GM19240 (cell line): Measurements from ENCODE around the gene MGAT1.
"Not testable (repeated sequence)": the region's sequence is repeated elsewhere in the genome, so short reads cannot be mapped to it uniquely, and the experiment has no call there.

Experiments used
- DNase-seq: peaks from one replicate; pipeline ENCODE4 v3.0.0; 2011; ENCODE audit warnings: low spot score; ENCODE audit not compliant: insufficient read length

Gene MGAT1

GRCh38 chr5:180786531-180787398, 15.8 kb downstream of the MGAT1 start:
- no peak for DNase-seq

GRCh38 chr5:180785794-180786221, 16.8 kb downstream of the MGAT1 start:
- no peak for DNase-seq

DNA sequence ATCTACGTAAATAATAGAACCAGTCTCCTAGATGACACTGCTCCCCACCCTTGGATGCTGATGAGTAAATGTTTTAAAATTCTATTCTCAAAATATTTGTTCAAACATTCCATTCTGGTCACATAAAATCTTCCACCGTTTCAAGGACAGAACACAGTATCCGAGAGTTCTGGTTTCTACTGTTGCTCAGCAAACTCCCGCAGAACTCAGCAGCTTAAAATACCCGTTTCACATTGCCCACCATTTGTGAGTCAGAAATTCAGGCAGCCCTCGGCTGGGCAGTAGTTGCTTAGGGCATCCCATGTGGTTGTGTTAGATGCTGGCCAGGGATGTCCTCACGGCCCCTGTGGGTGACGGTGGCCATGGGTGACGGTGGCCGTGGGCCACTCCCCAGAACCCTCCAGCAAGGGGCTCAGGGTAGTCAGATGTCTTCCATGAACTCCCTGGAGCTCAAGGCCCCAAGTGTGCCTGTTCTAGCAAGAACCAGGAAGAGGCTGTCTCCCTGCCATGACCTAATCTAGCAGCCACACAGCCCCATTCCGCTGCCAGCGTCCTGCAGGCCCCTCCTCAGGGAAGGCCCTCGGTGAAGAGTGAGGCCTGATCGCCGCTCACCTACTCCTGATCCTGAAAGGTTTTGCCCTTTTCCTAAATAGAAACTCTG, 17.4 kb downstream of the MGAT1 start:
- no peak for DNase-seq

GRCh38 chr5:180784497-180785097, 18.0 kb downstream of the MGAT1 start:
- DNase-seq = no peak

GRCh38 chr5:180783340-180784052, 19.1 kb downstream of the MGAT1 start:
- DNase-seq = no peak

DNA sequence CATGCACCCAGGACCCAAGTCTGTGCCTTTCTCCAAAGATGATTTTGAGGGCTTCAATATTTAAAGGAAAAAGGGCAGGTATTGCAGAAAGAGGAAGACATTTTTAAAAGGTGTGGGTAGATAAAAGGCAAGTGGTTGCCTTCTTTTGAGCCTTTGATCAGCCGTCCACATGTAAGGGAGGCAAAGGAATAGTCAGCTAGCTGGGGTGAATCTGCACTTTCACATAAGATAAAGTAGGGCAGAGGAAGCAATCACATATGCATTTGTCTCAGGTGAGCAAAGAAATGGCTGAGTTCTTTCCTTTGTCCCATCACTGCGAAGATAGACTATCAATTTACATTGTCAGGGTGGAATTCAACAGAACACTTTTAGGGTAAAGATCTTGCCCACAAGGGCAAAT, 19.9 kb downstream of the MGAT1 start:
- no peak for DNase-seq

DNA sequence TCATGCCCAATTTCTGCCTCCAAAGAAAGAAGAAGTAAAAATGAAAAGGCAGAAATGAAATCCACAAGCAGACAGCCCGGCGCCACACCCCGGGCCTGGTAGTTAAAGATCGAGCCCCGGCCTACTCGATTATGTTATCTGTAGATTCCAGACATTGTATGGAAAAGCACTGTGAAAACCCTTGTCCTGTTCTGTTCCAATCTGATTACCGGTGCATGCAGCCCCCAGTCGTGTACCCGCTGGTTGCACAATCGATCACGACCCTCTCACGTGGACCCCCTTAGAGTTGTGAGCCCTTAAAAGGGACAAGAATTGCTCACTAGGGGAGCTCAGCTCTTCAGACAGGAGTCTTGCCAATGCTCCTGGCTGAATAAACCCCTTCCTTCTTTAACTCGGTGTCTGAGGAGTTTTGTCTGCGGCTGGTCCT, 20.7 kb downstream of the MGAT1 start:
- DNase-seq = not testable (repeated sequence)

- DNase-seq = no peak
These were observed 22.5 kb downstream of the MGAT1 start for GRCh38 chr5:180779985-180780610.

GRCh38 chr5:180777475-180777874, 25.1 kb downstream of the MGAT1 start:
- no peak for DNase-seq

DNA sequence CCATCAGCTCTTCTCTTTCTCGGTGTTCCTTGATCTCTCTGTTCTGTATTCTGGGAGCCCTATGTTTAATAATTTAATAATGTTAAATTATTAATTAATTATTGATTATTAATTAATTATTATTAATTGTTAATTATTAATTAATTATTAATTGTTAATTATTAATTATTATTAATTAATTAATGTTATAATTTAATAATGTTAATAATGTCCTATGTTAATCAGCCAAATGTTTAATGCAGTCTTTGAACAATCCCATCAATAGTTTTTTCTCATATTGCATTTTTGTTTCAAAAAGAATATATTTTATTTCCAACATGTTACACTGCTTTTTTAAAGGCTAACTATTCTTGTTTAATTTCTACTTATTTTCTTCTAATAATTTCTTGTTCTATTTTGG, 26.2 kb downstream of the MGAT1 start:
- DNase-seq = no peak

- DNase-seq = no peak
These were observed 27.0 kb downstream of the MGAT1 start for GRCh38 chr5:180775624-180776023.

DNA sequence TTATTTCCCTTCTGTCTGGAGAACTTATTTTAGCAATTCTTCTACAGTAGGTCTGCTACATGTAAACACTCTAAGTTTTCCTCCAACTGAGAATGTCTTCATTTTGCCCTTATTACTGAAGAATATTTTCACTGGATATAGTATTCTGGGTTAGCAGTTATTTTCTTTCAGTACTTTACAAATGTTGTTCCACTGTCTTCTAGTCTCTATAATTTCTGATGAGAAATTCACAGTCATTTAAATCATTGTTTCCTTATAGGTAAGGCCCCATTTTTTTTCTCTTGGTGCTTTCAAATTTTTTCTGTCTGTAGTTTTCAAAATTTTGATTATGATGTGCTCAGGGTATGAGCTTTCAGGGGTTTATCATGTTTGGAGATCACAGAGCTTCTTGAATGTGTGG, 30.8 kb downstream of the MGAT1 start:
- DNase-seq = no peak

DNA sequence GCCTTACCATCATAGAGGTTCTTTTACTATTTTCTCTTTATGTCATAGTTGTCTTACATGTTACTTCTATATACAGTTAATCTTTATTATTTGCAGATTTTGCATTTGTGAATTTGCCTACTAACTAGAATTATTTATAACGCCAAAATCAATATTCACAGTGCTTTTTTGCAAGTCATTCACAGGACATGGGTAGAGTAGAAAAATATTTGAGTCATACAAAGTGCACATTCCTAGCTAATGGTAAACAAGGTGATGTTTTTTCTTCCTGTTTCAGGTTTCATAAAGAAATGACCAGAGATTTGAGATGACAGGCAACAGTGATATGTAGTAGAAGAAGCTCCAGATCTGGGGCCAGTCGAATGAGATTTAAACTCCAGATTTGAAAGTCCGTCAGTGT, 32.8 kb downstream of the MGAT1 start:
- no peak for DNase-seq

DNA sequence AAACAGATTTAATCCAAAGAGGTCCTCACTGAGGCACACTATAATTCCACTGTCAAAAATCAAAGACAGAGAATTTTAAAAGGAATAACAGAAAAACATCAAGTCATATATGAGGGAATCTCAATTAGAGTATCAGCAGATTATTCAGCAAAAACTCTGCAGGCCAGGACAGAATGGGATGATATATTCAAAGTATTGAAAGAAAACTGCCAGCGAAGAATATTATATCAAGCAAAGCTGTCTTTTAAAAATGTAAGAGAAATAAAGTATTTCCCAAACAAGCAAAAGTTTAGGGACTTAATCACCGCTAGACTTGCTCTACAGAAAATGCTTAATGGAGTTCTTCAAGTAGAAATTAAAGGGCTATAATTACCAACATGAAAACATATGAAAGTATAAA, 47.0 kb downstream of the MGAT1 start:
- DNase-seq = no peak

GRCh38 chr5:180744253-180744652, 58.4 kb downstream of the MGAT1 start:
- no peak for DNase-seq

DNA sequence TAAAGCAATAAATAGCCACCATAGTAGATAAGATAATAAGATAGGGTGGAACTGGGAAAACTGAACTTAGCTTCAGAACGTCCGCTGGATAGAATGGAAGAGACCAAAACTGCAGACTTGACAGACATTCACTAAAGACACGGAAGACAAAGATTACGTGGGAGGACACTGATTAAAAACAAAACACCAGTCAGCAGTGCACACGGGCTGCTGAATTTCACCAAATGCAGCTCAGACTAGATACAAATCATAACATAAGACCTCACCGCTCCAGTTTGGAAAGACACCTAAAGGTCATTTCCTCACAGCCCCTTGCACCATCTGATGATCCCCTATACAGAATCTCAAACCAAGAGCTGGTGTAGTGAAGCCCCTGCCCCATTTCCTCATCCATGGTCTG, 59.9 kb downstream of the MGAT1 start:
- DNase-seq = no peak

GRCh38 chr5:180740953-180741352, 61.7 kb downstream of the MGAT1 start:
- not testable (repeated sequence) for DNase-seq

DNA sequence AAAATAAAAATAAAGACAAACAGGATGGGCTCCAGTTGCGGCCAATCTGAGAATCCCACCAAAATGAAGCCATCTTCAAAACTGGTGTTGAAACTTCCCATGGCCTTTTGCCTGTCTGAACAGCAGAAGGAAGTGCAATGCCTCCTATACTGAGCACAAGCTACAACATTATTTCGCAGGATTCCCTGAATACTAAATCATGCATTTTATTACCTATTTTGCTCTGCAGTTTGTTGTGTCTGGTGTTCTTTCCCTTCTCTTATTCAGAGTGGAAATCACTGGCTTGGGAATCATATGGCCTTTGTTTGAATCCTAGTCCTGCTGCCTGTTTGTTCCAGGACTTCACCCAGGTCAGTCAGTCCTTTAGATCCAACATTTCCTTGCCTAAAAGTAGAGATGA, 62.6 kb downstream of the MGAT1 start, which contains the start of gene OR2Y1:
Gene OR2Y1, minus strand, starts transcription at position 101 of the 400 bp plus-strand sequence. Its CDS starts 0 bp downstream, at position 101.
- DNase-seq = no peak

- no peak for DNase-seq
These were observed 63.3 kb downstream of the MGAT1 start for GRCh38 chr5:180739271-180739670.

DNA sequence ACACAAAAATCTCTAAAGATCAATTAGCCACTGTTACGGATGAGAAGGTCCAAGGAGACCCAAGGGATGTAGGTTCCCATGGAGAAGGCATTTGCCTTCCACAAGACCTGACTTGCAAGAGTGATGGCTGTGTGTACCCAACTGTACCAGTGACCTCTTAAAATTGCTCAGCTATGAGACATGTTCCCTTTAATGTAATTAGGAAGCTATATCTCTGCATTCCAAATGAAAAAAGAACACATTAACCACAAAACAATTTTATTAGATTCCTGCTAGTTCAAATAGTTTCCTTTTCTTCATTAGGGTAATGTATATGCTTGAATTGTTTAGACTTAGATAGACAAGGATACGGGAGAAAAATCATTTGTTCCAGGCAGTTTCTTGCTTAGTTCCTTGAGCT, 66.1 kb downstream of the MGAT1 start:
- no peak for DNase-seq
